ENCODE results near the gene ZNF460. TPM values are rescaled to one million over a fixed set of nuclear protein-coding genes. Genes with fewer than 3 reads are reported as not detected.

ZNF460 gene
- total RNA-seq, 1 donor from 2014 or later: 49.6 TPM

- no peak for DNase-seq (ENCODE audit: low read depth, low spot score)
These were observed 58.6 kb downstream of the ZNF460 start for GRCh38 chr19:57338877-57339276.

- DNase-seq (ENCODE audit: low read depth, low spot score): no peak
These were observed 62.3 kb downstream of the ZNF460 start for GRCh38 chr19:57342582-57342981.

Other genes starting within 250 kb of the ZNF460 start
- not detected in 2 replicates for gene USP29, start 160.5 kb upstream of the ZNF460 start, total RNA-seq
- not detected in 2 replicates for gene ZIM3, start 135.3 kb upstream of the ZNF460 start, total RNA-seq
- gene DUXA, start 113.0 kb upstream of the ZNF460 start, total RNA-seq: not detected in 2 replicates
- 24.9 and 38.9 TPM in 2 replicates for gene ZNF264, start 89.0 kb upstream of the ZNF460 start, total RNA-seq
- 0.42 and 0.86 TPM in 2 replicates for gene AURKC, start 49.5 kb upstream of the ZNF460 start, total RNA-seq
- 20.8 and 30.2 TPM in 2 replicates for gene ZNF805, start 39.9 kb upstream of the ZNF460 start, total RNA-seq
- gene ZNF543, start 40.0 kb downstream of the ZNF460 start, total RNA-seq: 9.6 and 10.7 TPM in 2 replicates
- 9.5 and 11.0 TPM in 2 replicates for gene ZNF304, start 70.8 kb downstream of the ZNF460 start, total RNA-seq
- gene TRAPPC2B, start 83.1 kb downstream of the ZNF460 start, total RNA-seq: 8.8 and 10.2 TPM in 2 replicates
- gene ZNF547, start 83.1 kb downstream of the ZNF460 start, total RNA-seq: 2.0 and 2.9 TPM in 2 replicates
- gene ZNF548, start 109.4 kb downstream of the ZNF460 start, total RNA-seq: 14.2 and 16.6 TPM in 2 replicates
- 10.0 and 10.1 TPM in 2 replicates for gene ZNF17, start 130.7 kb downstream of the ZNF460 start, total RNA-seq
- gene ZNF749, start 154.8 kb downstream of the ZNF460 start, total RNA-seq: 12.2 and 14.9 TPM in 2 replicates
- gene VN1R1, start 176.7 kb downstream of the ZNF460 start, total RNA-seq: 0.20 and 0.35 TPM in 2 replicates
- gene ZNF772, start 197.1 kb downstream of the ZNF460 start, total RNA-seq: 14.1 and 25.7 TPM in 2 replicates
- 8.6 and 13.6 TPM in 2 replicates for gene ZNF419, start 207.3 kb downstream of the ZNF460 start, total RNA-seq
- gene ZNF773, start 219.5 kb downstream of the ZNF460 start, total RNA-seq: 10.2 and 10.6 TPM in 2 replicates
- 4.2 and 5.6 TPM in 2 replicates for gene ZNF549, start 246.9 kb downstream of the ZNF460 start, total RNA-seq